HepG2 (cell line): ENCODE measurements around the gene CIT. TPM values are rescaled to one million over a fixed set of nuclear protein-coding genes. Genes with fewer than 3 reads are reported as not detected.

ENCODE experiments used
- ATF7 ChIP-seq, 2 experiments: fragments of 450-650 bp in 1 of 2; sonication (generic) in 1 of 2; formaldehyde crosslinking in 1 of 2; IDR thresholded peaks; 2 replicates each; pipeline versions ENCODE4 v1.4.0 to v1.6.1; 2016 to 2020; ENCODE audit warnings: antibody characterized with exemption in 1 of 2, mild to moderate bottlenecking in 1 of 2, missing genetic modification reagents in 1 of 2
- CAMTA2 ChIP-seq: sonication (generic); formaldehyde crosslinking; IDR thresholded peaks from 2 replicates; pipeline ENCODE4 v1.4.0; 2020; ENCODE audit warnings: mild to moderate bottlenecking, missing genetic modification reagents, borderline replicate concordance
- CEBPG ChIP-seq: IDR thresholded peaks from 2 replicates; pipeline ENCODE4 v1.6.1; 2016
- ELF1 ChIP-seq: sonication (generic); formaldehyde crosslinking; IDR thresholded peaks from 2 replicates; pipeline ENCODE4 v1.4.0; 2020; ENCODE audit warnings: missing genetic modification reagents
- HMG20A ChIP-seq: IDR thresholded peaks from 2 replicates; pipeline ENCODE4 v1.6.1; 2016; ENCODE audit warnings: borderline replicate concordance
- HNF4A ChIP-seq: sonication (generic); formaldehyde crosslinking; IDR thresholded peaks from 2 replicates; pipeline ENCODE4 v1.4.0; 2020; ENCODE audit warnings: missing genetic modification reagents
- HOXA5 ChIP-seq: sonication (generic); formaldehyde crosslinking; IDR thresholded peaks from 2 replicates; pipeline ENCODE4 v1.4.0; 2020; ENCODE audit warnings: missing genetic modification reagents
- ISL2 ChIP-seq: sonication (generic); formaldehyde crosslinking; IDR thresholded peaks from 2 replicates; pipeline ENCODE4 v1.5.0; 2020; ENCODE audit warnings: missing genetic modification reagents
- KAT8 ChIP-seq: IDR thresholded peaks from 2 replicates; pipeline ENCODE4 v1.6.1; 2016; ENCODE audit warnings: missing genetic modification reagents, missing compliant biosample characterization
- KLF13 ChIP-seq: sonication (generic); formaldehyde crosslinking; IDR thresholded peaks from 2 replicates; pipeline ENCODE4 v1.4.0; 2020; ENCODE audit warnings: mild to moderate bottlenecking, missing genetic modification reagents
- LCORL ChIP-seq, 2 experiments: fragments of 450-650 bp in 1 of 2; sonication (generic) in 1 of 2; formaldehyde crosslinking in 1 of 2; IDR thresholded peaks; 2 replicates each; pipeline versions ENCODE4 v1.5.0 to v1.6.1; 2017 to 2020; ENCODE audit warnings: antibody characterized with exemption in 1 of 2, missing genetic modification reagents in 1 of 2
- MTERF4 ChIP-seq: sonication (generic); formaldehyde crosslinking; IDR thresholded peaks from 2 replicates; pipeline ENCODE4 v1.8.0; 2023; ENCODE audit warnings: mild to moderate bottlenecking, missing genetic modification reagents
- PHF21A ChIP-seq: sonication (generic); formaldehyde crosslinking; IDR thresholded peaks from 2 replicates; pipeline ENCODE4 v1.5.0; 2020; ENCODE audit warnings: mild to moderate bottlenecking, missing genetic modification reagents
- REXO4 ChIP-seq: sonication (generic); formaldehyde crosslinking; IDR thresholded peaks from 2 replicates; pipeline ENCODE4 v1.8.0; 2022; ENCODE audit warnings: missing genetic modification reagents, mild to moderate bottlenecking, borderline replicate concordance
- SNAPC2 ChIP-seq: sonication (generic); formaldehyde crosslinking; IDR thresholded peaks from 2 replicates; pipeline ENCODE4 v1.8.1; 2022; ENCODE audit warnings: mild to moderate bottlenecking, missing genetic modification reagents
- STAT5B ChIP-seq: sonication (generic); formaldehyde crosslinking; IDR thresholded peaks from 2 replicates; pipeline ENCODE4 v1.4.0; 2020; ENCODE audit warnings: missing genetic modification reagents
- ZFP36L1 ChIP-seq: sonication (generic); formaldehyde crosslinking; IDR thresholded peaks from 2 replicates; pipeline ENCODE4 v1.8.0; 2022; ENCODE audit warnings: mild to moderate bottlenecking, missing genetic modification reagents, moderate library complexity
- ZFP37 ChIP-seq: sonication (generic); formaldehyde crosslinking; IDR thresholded peaks from 2 replicates; pipeline ENCODE4 v1.4.0; 2020; ENCODE audit warnings: missing genetic modification reagents, borderline replicate concordance
- ZNF17 ChIP-seq: sonication (generic); formaldehyde crosslinking; IDR thresholded peaks from 2 replicates; pipeline ENCODE4 v1.5.0; 2020; ENCODE audit warnings: mild to moderate bottlenecking, missing genetic modification reagents
- ZNF562 ChIP-seq: sonication (generic); formaldehyde crosslinking; IDR thresholded peaks from 2 replicates; pipeline ENCODE4 v1.8.0; 2022; ENCODE audit warnings: missing genetic modification reagents, borderline replicate concordance
- ZNF639 ChIP-seq: conservative IDR thresholded peaks from 2 replicates; pipeline ENCODE4 v1.6.1; 2018; ENCODE audit warnings: missing genetic modification reagents
- ZNF724P ChIP-seq: sonication (generic); formaldehyde crosslinking; IDR thresholded peaks from 2 replicates; pipeline ENCODE4 v1.8.0; 2022; ENCODE audit warnings: missing genetic modification reagents, borderline replicate concordance
- ZNF773 ChIP-seq: sonication (generic); formaldehyde crosslinking; IDR thresholded peaks from 2 replicates; pipeline ENCODE4 v1.4.0; 2020; ENCODE audit warnings: missing genetic modification reagents, borderline replicate concordance
- polyA plus RNA-seq, 8 experiments: library from polyadenylated mRNA; depleted of rRNA in 3 of 8; stranded (reverse) in 7 of 8; unstranded in 1 of 8; fragments of >200 nt; fragmentation: Illumina TruSeq in 4 of 8; extraction: Trizol in 4 of 8; gene quantifications; 2 replicates each; pipeline versions ENCODE4 v1.2.1 to v1.2.3, GENCODE V29; 2011 to 2016; ENCODE audit warnings: low read depth in 4 of 8, missing spikeins in 1 of 8, mixed read lengths in 1 of 8; ENCODE audit not compliant: insufficient read depth in 1 of 8
- total RNA-seq, 5 experiments: library from RNA; depleted of rRNA; stranded (reverse); fragments of >200 nt; fragmentation: Illumina TruSeq; extraction: Trizol; gene quantifications; 2 replicates each; pipeline ENCODE4 v1.2.3, GENCODE V29; 2016; ENCODE audit warnings: low read depth in 1 of 5
- TF ChIP-seq, protein P1 (sequence below): sonication (generic); formaldehyde crosslinking; IDR thresholded peaks from 2 replicates; pipeline ENCODE4 v1.4.0; 2020; ENCODE audit warnings: low read depth, mild to moderate bottlenecking, missing genetic modification reagents
- TF ChIP-seq, protein P2 (sequence below): sonication (generic); formaldehyde crosslinking; IDR thresholded peaks from 2 replicates; pipeline ENCODE4 v1.8.1; 2023; ENCODE audit warnings: mild to moderate bottlenecking, missing genetic modification reagents
- TF ChIP-seq, protein P3 (sequence below): sonication (generic); formaldehyde crosslinking; IDR thresholded peaks from 2 replicates; pipeline ENCODE4 v1.8.1; 2023; ENCODE audit warnings: missing genetic modification reagents, mild to moderate bottlenecking, borderline replicate concordance

The CIT gene
- total and polyA plus RNA-seq, 2 of the 13 experiments (the other 11 are each of a cell fraction or from before 2014, with no cell fraction given), result 7.7 to 11.7 TPM

DNA sequence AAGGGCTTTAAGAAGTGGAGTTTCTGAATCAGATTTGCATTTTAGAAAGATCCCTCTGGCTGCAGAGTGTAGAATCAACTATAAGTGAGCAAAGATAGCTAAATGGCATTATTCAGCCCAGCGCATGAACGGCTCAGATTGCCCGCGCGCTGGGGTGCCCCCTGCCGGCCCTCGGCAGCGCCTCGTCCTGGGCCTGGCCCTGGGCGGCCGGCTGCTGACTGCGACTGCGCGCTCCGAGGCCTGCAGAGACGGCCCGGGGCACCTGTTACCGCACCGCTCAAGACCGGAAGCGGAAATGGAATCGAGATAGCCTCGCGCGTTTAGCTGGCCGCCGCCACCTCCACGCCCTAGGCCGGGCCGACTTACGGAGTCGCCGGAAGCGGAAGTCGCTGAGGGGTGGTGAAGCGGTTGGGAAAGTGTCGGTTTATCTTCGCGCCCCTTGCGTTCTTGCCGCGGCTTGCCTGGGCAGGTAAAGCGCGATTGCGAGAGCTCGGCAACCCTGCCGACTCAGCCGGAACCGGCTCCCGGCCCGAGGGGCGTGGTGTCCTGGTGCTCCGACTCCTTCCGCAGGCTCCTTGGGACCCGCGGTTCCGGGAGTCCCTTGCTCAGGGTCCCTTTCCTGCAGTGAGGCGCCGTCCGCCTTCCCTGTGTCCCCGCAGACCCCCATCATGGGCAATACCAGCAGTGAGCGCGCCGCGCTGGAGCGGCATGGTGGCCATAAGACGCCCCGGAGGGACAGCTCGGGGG, 209.4 kb downstream of the CIT start, which contains the start of gene PRKAB1 (continued):
- TF ChIP-seq MTERF4 (CRISPR knock-in tag) (peak; percentile 10; the same call in 1 of the 2 replicates), ZNF773 (CRISPR knock-in tag) (no peak), STAT5B (CRISPR knock-in tag) (no peak), KAT8 (CRISPR knock-in tag) (peak; percentile 96), ZFP36L1 (CRISPR knock-in tag) (peak; percentile 62; the same call in 1 of the 2 replicates), HMG20A (CRISPR knock-in tag) (no peak), SNAPC2 (CRISPR knock-in tag) (peak; percentile 37; the same call in 1 of the 2 replicates), PHF21A (peak; percentile 92), ZNF639 (peak; percentile 96), ZNF17 (CRISPR knock-in tag) (no peak), ZNF724P (no peak), KLF13 (CRISPR knock-in tag) (no peak), CEBPG (CRISPR knock-in tag) (peak; percentile 60), HNF4A (CRISPR knock-in tag) (no peak; the same call in 1 of the 2 replicates), CAMTA2 (CRISPR knock-in tag) (no peak), ATF7 (IDR thresholded peaks at IDR 0.05) (no peak), ATF7 (CRISPR knock-in tag; IDR thresholded peaks at IDR 0.05) (no peak), LCORL (IDR thresholded peaks at IDR 0.05) (no peak), LCORL (CRISPR knock-in tag; IDR thresholded peaks at IDR 0.05) (no peak), ISL2 (CRISPR knock-in tag) (no peak; the same call in 1 of the 2 replicates), HOXA5 (no peak), ELF1 (peak; percentile 96), ZFP37 (no peak), ZNF562 (CRISPR knock-in tag) (no peak), REXO4 (CRISPR knock-in tag) (no peak)
- TF ChIP-seq, protein P1, sequence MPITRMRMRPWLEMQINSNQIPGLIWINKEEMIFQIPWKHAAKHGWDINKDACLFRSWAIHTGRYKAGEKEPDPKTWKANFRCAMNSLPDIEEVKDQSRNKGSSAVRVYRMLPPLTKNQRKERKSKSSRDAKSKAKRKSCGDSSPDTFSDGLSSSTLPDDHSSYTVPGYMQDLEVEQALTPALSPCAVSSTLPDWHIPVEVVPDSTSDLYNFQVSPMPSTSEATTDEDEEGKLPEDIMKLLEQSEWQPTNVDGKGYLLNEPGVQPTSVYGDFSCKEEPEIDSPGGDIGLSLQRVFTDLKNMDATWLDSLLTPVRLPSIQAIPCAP (CRISPR knock-in tag), result no peak
- TF ChIP-seq, protein P2, sequence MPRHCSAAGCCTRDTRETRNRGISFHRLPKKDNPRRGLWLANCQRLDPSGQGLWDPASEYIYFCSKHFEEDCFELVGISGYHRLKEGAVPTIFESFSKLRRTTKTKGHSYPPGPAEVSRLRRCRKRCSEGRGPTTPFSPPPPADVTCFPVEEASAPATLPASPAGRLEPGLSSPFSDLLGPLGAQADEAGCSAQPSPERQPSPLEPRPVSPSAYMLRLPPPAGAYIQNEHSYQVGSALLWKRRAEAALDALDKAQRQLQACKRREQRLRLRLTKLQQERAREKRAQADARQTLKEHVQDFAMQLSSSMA (CRISPR knock-in tag), result peak; percentile 95
- TF ChIP-seq, protein P3, sequence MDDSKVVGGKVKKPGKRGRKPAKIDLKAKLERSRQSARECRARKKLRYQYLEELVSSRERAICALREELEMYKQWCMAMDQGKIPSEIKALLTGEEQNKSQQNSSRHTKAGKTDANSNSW (CRISPR knock-in tag), result no peak
